Measurements from ENCODE around the gene AKAP13.

- TF ChIP-seq CTCF (IDR thresholded peaks at IDR 0.05; ENCODE audit: poor library complexity, severe bottlenecking) (no peak), MXI1 (conservative IDR thresholded peaks at IDR 0.05; ENCODE audit: poor library complexity, severe bottlenecking) (no peak), EZH2 (IDR thresholded peaks at IDR 0.05; ENCODE audit: borderline replicate concordance, insufficient read depth, low read length, poor library complexity, severe bottlenecking) (no peak), TAF1 (IDR thresholded peaks at IDR 0.05; ENCODE audit: low read depth) (no peak), EP300 (conservative IDR thresholded peaks at IDR 0.05; ENCODE audit: poor library complexity, severe bottlenecking) (no peak)
These were observed 163.3 kb downstream of the AKAP13 start for GRCh38 chr15:85543741-85544155.

All from neural cell (in vitro differentiated cells).